ENCODE data around the gene APOL5. TPM values are rescaled to one million over a fixed set of nuclear protein-coding genes. Genes with fewer than 3 reads are reported as not detected.

APOL5 gene
- total and polyA plus RNA-seq, 10 of the 15 experiments (the other 5 are each of a cell fraction or from before 2014, with no cell fraction given) = not detected

DNA sequence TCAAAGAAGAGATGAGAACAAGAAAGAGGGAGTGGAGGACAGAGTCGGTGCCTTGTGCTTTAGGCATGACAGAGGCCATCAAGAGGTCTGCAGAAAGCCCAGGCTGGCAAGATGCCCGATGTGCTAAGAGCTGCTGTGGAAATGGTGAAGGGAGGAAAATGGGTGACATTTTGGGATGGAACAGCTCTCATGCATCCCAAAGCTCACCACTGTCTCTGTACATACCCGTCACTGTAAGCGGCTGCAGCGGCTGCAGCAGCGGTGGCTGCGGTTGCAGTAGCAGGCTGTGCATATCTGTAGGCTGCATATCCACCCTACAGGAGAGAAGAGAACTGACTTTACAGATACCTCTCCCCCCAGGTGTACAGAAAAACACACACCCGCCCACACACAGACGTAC lies 28.6 kb downstream of the APOL5 start:
- H3K79me2 ChIP-seq (ENCODE audit: control insufficient read depth, insufficient read depth, low read length) = no peaks in the 10 kb centered on the region
- FAIRE-seq = no peak
- H3K4me3 ChIP-seq = no peak overlapping the region
- H3K36me3 ChIP-seq (ENCODE audit: control insufficient read depth in 2 of 2, insufficient read depth in 2 of 2, low read length in 1 of 2) = no peaks in the 10 kb centered on the region
- H3K27ac ChIP-seq (ENCODE audit: control insufficient read depth, insufficient read depth) = no peak overlapping the region
- in situ Hi-C loops (cut with MboI) (no loop called here), intact Hi-C loops (cut with micrococcal nuclease; ENCODE audit: unreplicated experiment) (no loop called here)
- no peak overlapping the region for H2AFZ ChIP-seq (ENCODE audit: control insufficient read depth, low read depth, low read length)
- no peaks in the 10 kb centered on the region for H4K20me1 ChIP-seq (ENCODE audit: control insufficient read depth, insufficient read depth)
- TF ChIP-seq LARP7 (IDR thresholded peaks at IDR 0.05) (no peak), SREBF2 (IDR thresholded peaks at IDR 0.05; ENCODE audit: low read length) (no peak), FOXM1 (IDR thresholded peaks at IDR 0.05; ENCODE audit: low read depth, low read length) (no peak), IKZF2 (IDR thresholded peaks at IDR 0.05) (no peak)
- no peak overlapping the region for H3K4me2 ChIP-seq (ENCODE audit: control insufficient read depth, insufficient read depth)
- RAD21 ChIA-PET (ENCODE audit: unreplicated experiment) = no interaction called here
- no peaks in the 10 kb centered on the region for H3K9me3 ChIP-seq (replicated peaks; ENCODE audit: control insufficient read depth, insufficient read depth, low read length)
- SMC1A ChIA-PET (ENCODE audit: uncharacterized antibody, unreplicated experiment) = no interaction called here
- ATAC-seq = no peak
- 62% methylated on average over 9 of the region's 9 CpGs for WGBS (ENCODE audit: insufficient coverage, insufficient replicate concordance, low lambda C conversion rate, missing lambda C conversion rate)
- no peak for DNase-seq (ENCODE audit: low read depth, low spot score)
- no TSS peak for BruUV-seq (replicated peaks)
- H3K27me3 ChIP-seq (replicated peaks in 1 of 2; ENCODE audit: control insufficient read depth in 2 of 2, insufficient read depth in 2 of 2, low read length in 1 of 2) = peaks cover 0 to 2% of the 10 kb centered on the region in 2 experiments; a peak in 2 of 4 replicates
- CTCF ChIA-PET = interaction anchor here (0.5 kb wide), 1 partner anchor 62 kb away, joined by 3 read pairs; no protein-coding TSS in a partner anchor
- H3K4me1 ChIP-seq (ENCODE audit: control insufficient read depth, insufficient read depth, low read length) = peaks cover 6% of the 10 kb centered on the region
- POLR2A ChIA-PET = no interaction called here
- H3K9ac ChIP-seq (ENCODE audit: control insufficient read depth, insufficient read depth, low read length) = no peak overlapping the region

DNA sequence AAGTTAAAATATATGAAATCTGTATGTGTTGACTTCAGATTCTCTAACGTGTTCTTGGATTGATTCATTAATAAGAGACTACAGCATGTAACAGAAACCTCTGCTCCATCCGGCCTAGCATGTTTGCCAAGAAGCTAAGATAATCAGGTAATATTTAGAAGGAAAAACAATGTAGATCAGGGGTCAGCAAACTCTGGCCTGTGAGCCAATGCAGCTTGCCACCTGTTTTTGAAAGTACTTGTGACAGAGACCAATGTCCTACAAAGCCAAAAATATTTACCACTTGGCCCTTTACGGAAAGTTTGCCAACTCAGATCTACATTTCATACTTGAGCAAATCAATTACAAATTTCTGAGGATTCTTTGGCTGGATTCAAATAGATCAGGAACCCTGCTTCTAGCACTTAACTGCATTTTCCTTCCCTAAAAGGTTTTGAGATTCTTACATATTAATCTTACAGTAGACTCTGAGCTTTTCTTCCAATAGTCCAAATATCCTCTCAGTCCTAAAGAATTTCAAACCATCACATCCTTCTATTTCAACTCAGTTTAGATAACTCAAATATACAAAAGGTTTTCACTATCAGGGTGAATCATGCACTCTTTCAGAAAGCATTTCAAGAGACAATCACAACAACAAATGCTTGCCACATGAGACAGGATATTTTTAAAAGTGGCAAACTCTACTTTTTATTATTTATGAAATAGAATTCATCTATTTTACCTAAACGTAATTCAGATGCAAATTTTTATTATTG lies 29.5 kb downstream of the APOL5 start:
- Histone ChIP-seq H3K27ac (ENCODE audit: control insufficient read depth, insufficient read depth) (no peak overlapping the region), H3K4me3 (no peak overlapping the region), H3K9me3 (replicated peaks; ENCODE audit: control insufficient read depth, insufficient read depth, low read length) (no peaks in the 10 kb centered on the region), H3K9ac (ENCODE audit: control insufficient read depth, insufficient read depth, low read length) (no peak overlapping the region), H3K79me2 (ENCODE audit: control insufficient read depth, insufficient read depth, low read length) (no peaks in the 10 kb centered on the region), H3K36me3 (ENCODE audit: control insufficient read depth in 2 of 2, insufficient read depth in 2 of 2, low read length in 1 of 2) (no peaks in the 10 kb centered on the region), H3K4me1 (ENCODE audit: control insufficient read depth, insufficient read depth, low read length) (peaks cover 7% of the 10 kb centered on the region), H3K4me2 (ENCODE audit: control insufficient read depth, insufficient read depth) (no peak overlapping the region), H3K27me3 (replicated peaks in 1 of 2; ENCODE audit: control insufficient read depth in 2 of 2, insufficient read depth in 2 of 2, low read length in 1 of 2) (peaks cover 0 to 2% of the 10 kb centered on the region in 2 experiments; a peak in 2 of 4 replicates), H4K20me1 (ENCODE audit: control insufficient read depth, insufficient read depth) (no peaks in the 10 kb centered on the region), H2AFZ (ENCODE audit: control insufficient read depth, low read depth, low read length) (no peak overlapping the region)
- POLR2A ChIA-PET = no interaction called here
- TF ChIP-seq, protein P1, sequence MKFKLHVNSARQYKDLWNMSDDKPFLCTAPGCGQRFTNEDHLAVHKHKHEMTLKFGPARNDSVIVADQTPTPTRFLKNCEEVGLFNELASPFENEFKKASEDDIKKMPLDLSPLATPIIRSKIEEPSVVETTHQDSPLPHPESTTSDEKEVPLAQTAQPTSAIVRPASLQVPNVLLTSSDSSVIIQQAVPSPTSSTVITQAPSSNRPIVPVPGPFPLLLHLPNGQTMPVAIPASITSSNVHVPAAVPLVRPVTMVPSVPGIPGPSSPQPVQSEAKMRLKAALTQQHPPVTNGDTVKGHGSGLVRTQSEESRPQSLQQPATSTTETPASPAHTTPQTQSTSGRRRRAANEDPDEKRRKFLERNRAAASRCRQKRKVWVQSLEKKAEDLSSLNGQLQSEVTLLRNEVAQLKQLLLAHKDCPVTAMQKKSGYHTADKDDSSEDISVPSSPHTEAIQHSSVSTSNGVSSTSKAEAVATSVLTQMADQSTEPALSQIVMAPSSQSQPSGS (IDR thresholded peaks at IDR 0.05; ENCODE audit: low read length) = no peak
- no peak for TF ChIP-seq KDM1A (IDR thresholded peaks at IDR 0.05; ENCODE audit: borderline replicate concordance)
- no peak for TF ChIP-seq NKRF (conservative IDR thresholded peaks at IDR 0.05)
- ATAC-seq (no peak), FAIRE-seq (no peak), DNase-seq (ENCODE audit: low read depth, low spot score) (no peak)
- RAD21 ChIA-PET (ENCODE audit: unreplicated experiment) = no interaction called here
- intact Hi-C loops (cut with micrococcal nuclease; ENCODE audit: unreplicated experiment) = no loop called here
- in situ Hi-C loops (cut with MboI) = no loop called here
- CTCF ChIA-PET = interaction anchor here (1.2 kb wide), 1 partner anchor 120 kb away, joined by 3 read pairs; no protein-coding TSS in a partner anchor
- SMC1A ChIA-PET (ENCODE audit: uncharacterized antibody, unreplicated experiment) = interaction anchor here (1.1 kb wide), 1 partner anchor 120 kb away, joined by 3 read pairs; no protein-coding TSS in a partner anchor
- no TSS peak for BruUV-seq (replicated peaks)
- 24% methylated on average over 4 of the region's 4 CpGs for WGBS (ENCODE audit: insufficient coverage, insufficient replicate concordance, low lambda C conversion rate, missing lambda C conversion rate)

Measured in GM12878 (cell line).